Aorta (tissue), 5 donors: ENCODE measurements around the gene TMC5. TPM values are rescaled to one million over a fixed set of nuclear protein-coding genes. Genes with fewer than 3 reads are reported as not detected.
A peak's percentile ranks its signal among the peaks of the same experiment; 100 is the strongest.

Experiments
- ATAC-seq: fragments of 200-7000 bp; cut with Tn5 transposase; one replicate; pipeline ENCODE4 v1.9.1; 2022; ENCODE audit warnings: moderate library complexity; ENCODE audit not compliant: low FRiP score
- DNase-seq, 2 donors: peaks; one replicate each; pipeline ENCODE4 v3.0.0-alpha.2; 2020
- H3K27ac ChIP-seq, 2 donors: one replicate each; pipeline ENCODE4 v1.5.1; 2013; ENCODE audit warnings: low read length in 2 of 2, mild to moderate bottlenecking in 2 of 2, moderate library complexity in 2 of 2, control low read depth in 1 of 2, inconsistent platforms in 1 of 2, low read depth in 1 of 2
- H3K27me3 ChIP-seq, 2 donors: one replicate each; pipeline ENCODE4 v1.6.1; 2013; ENCODE audit warnings: control low read depth in 1 of 2, low read length in 1 of 2, mild to moderate bottlenecking in 1 of 2, moderate library complexity in 1 of 2; ENCODE audit not compliant: insufficient read depth in 2 of 2, control insufficient read depth in 1 of 2
- H3K36me3 ChIP-seq, 2 donors: one replicate each; pipeline ENCODE4 v1.6.1; 2013; ENCODE audit warnings: control low read depth in 1 of 2, low read length in 1 of 2, mild to moderate bottlenecking in 1 of 2; ENCODE audit not compliant: insufficient read depth in 2 of 2, control insufficient read depth in 1 of 2
- H3K4me1 ChIP-seq, 2 donors: one replicate each; pipeline ENCODE4 v1.6.1; 2013; ENCODE audit warnings: low read length in 2 of 2, control low read depth in 1 of 2, mild to moderate bottlenecking in 1 of 2, moderate library complexity in 1 of 2; ENCODE audit not compliant: insufficient read depth in 2 of 2, control insufficient read depth in 1 of 2
- H3K4me3 ChIP-seq, 2 donors: one replicate each; pipeline ENCODE4 v1.5.1; 2013; ENCODE audit warnings: low read length in 2 of 2, control low read depth in 1 of 2, mild to moderate bottlenecking in 1 of 2
- H3K9me3 ChIP-seq: one replicate; pipeline ENCODE4 v1.6.1; 2013; ENCODE audit warnings: mild to moderate bottlenecking, low read length; ENCODE audit not compliant: control insufficient read depth
- WGBS, 2 donors: extraction: QIAGEN DNeasy Blood & Tissue Kit; methylation state at CpG; one replicate each; pipeline ENCODE4 v1.1.7; 2013; 5-methylcytosine and 5-hydroxymethylcytosine counted together
- intact Hi-C, 2 donors: fragments of 100-400 bp; cut with DNase I; formaldehyde crosslinking; loops; one replicate each; pipeline versions ENCODE4 v1.14.2 to v1.15.0; 2022
- polyA plus RNA-seq, 2 donors: library from polyadenylated mRNA; stranded (reverse); fragments of 200-250 nt; gene quantifications; one replicate each; pipeline ENCODE4 v1.2.3, GENCODE V29; 2013
- total RNA-seq, 2 donors: library from RNA; stranded (reverse); fragmentation: NEBNext Ultra II Directional; extraction: Animal tissue kit (Norgen Biotek cat#: 25700); gene quantifications; one replicate each; pipeline ENCODE4 v1.2.1, GENCODE V29; 2021
- donor health status: healthy with polysubstance abuse.
- donor health status: Bipolar disorder and iron deficiency.
- donor health status: DM: no; HTN: no; CAD: no.
- donor health status: DM: no; HTN: no; CAD: no.
- donor health status: DM: yes; HTN: yes; CAD: no.

TMC5 gene
- total and polyA plus RNA-seq, 4 donors = 0.26 to 6.1 (median 0.27) TPM; not detected in 1

- intact Hi-C loops = loop anchor here in 1 of 2 donors (5.0 kb wide), 1 partner anchor 415 kb away; no protein-coding TSS in a partner anchor
- Histone ChIP-seq H3K9me3 (no peaks in the 10 kb centered on the region), H3K4me3 (no peak overlapping the region), H3K27me3 (no peaks in the 10 kb centered on the region), H3K27ac (no peak overlapping the region), H3K4me1 (no peaks in the 10 kb centered on the region), H3K36me3 (peaks cover 9 to 13% of the 10 kb centered on the region in 2 donors)
- ATAC-seq (peak; percentile 76), DNase-seq (peak; percentile 76 to 80)
- 91 to 93% methylated on average over 3 of the region's 3 CpGs for WGBS, 2 donors
Observed at GRCh38 chr16:19502395-19503131, 84.9 kb downstream of the TMC5 start.

- H3K36me3 ChIP-seq = peaks cover 9 to 13% of the 10 kb centered on the region in 2 donors
- H3K9me3 ChIP-seq = no peaks in the 10 kb centered on the region
- no peaks in the 10 kb centered on the region for H3K27me3 ChIP-seq
- ATAC-seq = no peak
- H3K4me3 ChIP-seq = no peak overlapping the region
- WGBS, 2 donors = 92 to 95% methylated on average over 5 of the region's 5 CpGs
- no peak overlapping the region for H3K27ac ChIP-seq
- intact Hi-C loops = loop anchor here in 1 of 2 donors (5.0 kb wide), 1 partner anchor 416 kb away; no protein-coding TSS in a partner anchor
- H3K4me1 ChIP-seq = no peaks in the 10 kb centered on the region
- no peak for DNase-seq
Observed at GRCh38 chr16:19503461-19504075, 85.9 kb downstream of the TMC5 start.

- Histone ChIP-seq H3K4me3 (no peak overlapping the region), H3K36me3 (peaks cover 11 to 12% of the 10 kb centered on the region in 2 donors), H3K9me3 (no peaks in the 10 kb centered on the region), H3K4me1 (no peaks in the 10 kb centered on the region), H3K27me3 (no peaks in the 10 kb centered on the region), H3K27ac (no peak overlapping the region)
- DNase-seq = no peak
- intact Hi-C loops = no loop called here
- 38 to 42% methylated on average over 5 of the region's 5 CpGs for WGBS, 2 donors
- peak; percentile 62 for ATAC-seq
Observed at GRCh38 chr16:19505600-19506303, 88.1 kb downstream of the TMC5 start.

- Histone ChIP-seq H3K9me3 (no peaks in the 10 kb centered on the region), H3K27me3 (no peaks in the 10 kb centered on the region), H3K4me3 (no peak overlapping the region), H3K4me1 (no peaks in the 10 kb centered on the region), H3K27ac (no peak overlapping the region), H3K36me3 (peaks cover 9 to 10% of the 10 kb centered on the region in 2 donors)
- WGBS, 2 donors = 96 to 98% methylated on average over 4 of the region's 4 CpGs
- ATAC-seq = no peak
- no peak for DNase-seq
- intact Hi-C loops = no loop called here
Observed at GRCh38 chr16:19506965-19507364, 89.3 kb downstream of the TMC5 start.

GRCh38 chr16:19507867-19508266, 90.2 kb downstream of the TMC5 start:
- no peak overlapping the region for H3K4me3 ChIP-seq
- ATAC-seq (no peak), DNase-seq (no peak)
- peaks cover 9 to 10% of the 10 kb centered on the region in 2 donors for H3K36me3 ChIP-seq
- no peak overlapping the region for H3K27ac ChIP-seq
- H3K27me3 ChIP-seq = no peaks in the 10 kb centered on the region
- intact Hi-C loops = no loop called here
- no peaks in the 10 kb centered on the region for H3K4me1 ChIP-seq
- no peaks in the 10 kb centered on the region for H3K9me3 ChIP-seq
- WGBS, 2 donors = 94 to 100% methylated on average over 2 of the region's 2 CpGs

GRCh38 chr16:19512297-19512696, 94.6 kb downstream of the TMC5 start:
- H3K4me1 ChIP-seq = no peaks in the 10 kb centered on the region
- H3K27ac ChIP-seq = no peak overlapping the region
- H3K4me3 ChIP-seq = no peak overlapping the region
- H3K27me3 ChIP-seq = no peaks in the 10 kb centered on the region
- DNase-seq = no peak
- H3K9me3 ChIP-seq = no peaks in the 10 kb centered on the region
- ATAC-seq = no peak
- intact Hi-C loops = no loop called here
- H3K36me3 ChIP-seq = peaks cover 1 to 4% of the 10 kb centered on the region in 2 donors

GRCh38 chr16:19513377-19514053, 95.8 kb downstream of the TMC5 start:
- H3K36me3 ChIP-seq = peaks cover 1 to 4% of the 10 kb centered on the region in 2 donors
- no peaks in the 10 kb centered on the region for H3K27me3 ChIP-seq
- no peaks in the 10 kb centered on the region for H3K4me1 ChIP-seq
- intact Hi-C loops = no loop called here
- no peaks in the 10 kb centered on the region for H3K9me3 ChIP-seq
- no peak overlapping the region for H3K27ac ChIP-seq
- ATAC-seq (no peak), DNase-seq (no peak)
- WGBS, 2 donors = 87 to 90% methylated on average over 4 of the region's 4 CpGs
- no peak overlapping the region for H3K4me3 ChIP-seq

- Histone ChIP-seq H3K4me3 (no peak overlapping the region), H3K27me3 (no peaks in the 10 kb centered on the region), H3K36me3 (peaks cover 0 to 4% of the 10 kb centered on the region in 2 donors), H3K4me1 (peaks cover 0 to under 1% of the 10 kb centered on the region in 2 donors), H3K9me3 (no peaks in the 10 kb centered on the region), H3K27ac (no peak overlapping the region)
- intact Hi-C loops = no loop called here
- 92 to 96% methylated on average over 2 of the region's 2 CpGs for WGBS, 2 donors
- DNase-seq (no peak), ATAC-seq (no peak)
Observed at GRCh38 chr16:19515757-19516156, 98.1 kb downstream of the TMC5 start.
